ENCODE data around the gene RAB8A. TPM values are rescaled to one million over a fixed set of nuclear protein-coding genes. Genes with fewer than 3 reads are reported as not detected.
"Not testable (repeated sequence)": the region's sequence is repeated elsewhere in the genome, so short reads cannot be mapped to it uniquely, and the experiment has no call there.

Gene RAB8A
- total RNA-seq, 1 donor from 2014 or later, result 66.4 TPM

GRCh38 chr19:16113727-16114126, 2.0 kb downstream of the RAB8A start:
- DNase-seq, result no peak

GRCh38 chr19:16115301-16116039, 3.8 kb downstream of the RAB8A start:
- DNase-seq, result no peak

GRCh38 chr19:16116067-16116466, 4.4 kb downstream of the RAB8A start:
- DNase-seq, result no peak

GRCh38 chr19:16117594-16118033, 5.9 kb downstream of the RAB8A start:
- peak; percentile 10 for DNase-seq

GRCh38 chr19:16118489-16119033, 6.9 kb downstream of the RAB8A start:
- DNase-seq, result no peak

DNA sequence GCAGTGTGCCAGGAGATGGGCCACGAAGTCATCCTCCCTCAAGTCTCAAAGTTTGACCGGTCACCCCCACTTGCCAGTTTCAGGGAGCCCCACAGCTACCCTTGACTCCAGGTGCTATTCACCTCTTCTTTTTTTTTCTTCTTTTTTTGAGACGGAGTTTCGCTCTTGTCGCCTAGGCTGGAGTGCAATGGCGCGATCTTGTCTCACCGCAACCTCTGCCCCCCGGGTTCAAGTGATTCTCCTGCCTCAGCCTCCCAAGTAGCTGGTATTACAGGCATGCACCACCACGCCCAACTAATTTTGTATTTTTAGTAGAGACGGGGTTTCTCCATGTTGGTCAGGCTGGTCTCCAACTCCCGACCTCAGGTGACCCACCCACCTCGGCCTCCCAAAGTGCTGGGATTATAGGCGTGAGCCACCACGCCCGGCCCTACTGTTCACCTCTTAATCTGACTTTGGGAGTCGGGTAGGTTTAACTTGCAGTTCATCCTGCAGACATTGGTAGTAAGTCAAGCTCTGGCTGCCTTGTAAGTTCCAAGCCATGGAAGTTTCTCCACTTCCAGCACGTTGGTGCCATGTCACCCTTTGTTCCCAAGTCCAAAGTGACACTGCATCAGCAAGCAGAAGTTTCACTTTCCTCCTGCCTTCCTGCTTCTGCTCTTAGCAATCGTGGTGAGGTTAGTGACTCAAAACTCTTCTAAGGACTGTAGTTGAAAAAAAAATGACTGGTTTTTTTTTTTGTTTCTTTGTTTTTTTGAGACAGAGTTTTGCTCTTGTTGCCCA, 7.6 kb downstream of the RAB8A start:
- DNase-seq, result not testable (repeated sequence)

GRCh38 chr19:16121141-16121540, 9.5 kb downstream of the RAB8A start:
- no peak for DNase-seq

DNA sequence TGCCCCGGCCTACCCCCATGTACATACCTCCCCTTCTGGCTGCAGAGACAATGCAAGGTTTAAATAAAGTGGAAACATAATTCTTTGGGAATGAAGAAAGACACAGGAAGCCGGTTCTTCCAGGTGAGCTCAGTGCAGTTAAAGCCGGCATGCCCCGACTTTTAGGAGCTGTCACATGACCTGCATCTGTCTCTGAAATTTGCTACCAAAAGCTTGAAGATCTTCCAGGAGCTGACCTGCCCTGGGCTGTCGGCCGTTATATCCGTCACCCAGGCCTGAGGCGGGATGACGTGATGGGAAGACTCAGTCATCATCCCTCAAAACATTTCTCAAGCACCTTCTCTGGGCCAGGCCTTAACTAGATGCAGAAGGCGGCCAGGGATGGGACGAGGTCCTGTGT, 10.3 kb downstream of the RAB8A start:
- no peak for DNase-seq

DNA sequence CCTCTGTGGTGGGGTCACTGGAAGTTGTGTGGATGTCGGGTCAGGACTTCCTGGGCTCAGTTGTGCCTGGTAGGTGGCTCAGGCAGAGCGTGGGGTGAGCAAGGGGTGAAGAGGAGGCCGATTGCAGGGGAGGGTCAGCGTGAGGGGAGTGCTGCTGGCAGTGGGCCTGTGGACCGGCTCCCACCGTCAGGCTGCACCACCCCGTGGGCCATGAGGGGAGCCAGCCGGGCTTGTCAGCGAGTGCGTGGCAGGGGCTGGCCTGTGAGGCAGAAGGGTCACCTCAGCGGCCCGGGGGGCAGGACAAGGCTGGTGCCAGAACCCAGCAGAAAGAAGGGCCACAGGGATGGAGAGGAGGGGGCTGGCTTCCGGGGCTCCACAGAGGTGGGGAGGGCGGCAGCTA, 13.3 kb downstream of the RAB8A start:
- DNase-seq, result no peak

GRCh38 chr19:16125737-16126495, 14.2 kb downstream of the RAB8A start:
- DNase-seq, result no peak

- no peak for DNase-seq
Observed at GRCh38 chr19:16127080-16127479, 15.4 kb downstream of the RAB8A start.

GRCh38 chr19:16127776-16128371, 16.2 kb downstream of the RAB8A start:
- no peak for DNase-seq

DNA sequence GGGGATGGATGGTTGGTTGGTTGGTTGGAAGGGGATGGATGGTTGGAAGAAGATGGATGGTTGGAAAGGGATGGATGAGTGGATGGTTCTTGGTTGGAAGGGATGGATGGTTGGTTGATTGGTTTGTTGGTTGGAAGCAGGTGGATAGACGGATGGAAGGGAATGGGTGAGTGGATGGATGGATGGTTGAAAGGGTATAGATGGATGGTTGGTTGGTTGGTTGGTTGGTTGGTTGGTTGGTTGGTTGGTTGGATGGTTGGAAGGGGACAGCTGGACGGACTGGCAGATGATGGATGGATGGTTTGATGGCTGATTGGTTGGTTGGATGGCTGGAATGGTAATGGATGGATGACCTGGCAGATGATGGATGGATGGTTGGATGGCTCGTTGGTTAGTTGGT, 20.0 kb downstream of the RAB8A start:
- DNase-seq, result no peak

DNA sequence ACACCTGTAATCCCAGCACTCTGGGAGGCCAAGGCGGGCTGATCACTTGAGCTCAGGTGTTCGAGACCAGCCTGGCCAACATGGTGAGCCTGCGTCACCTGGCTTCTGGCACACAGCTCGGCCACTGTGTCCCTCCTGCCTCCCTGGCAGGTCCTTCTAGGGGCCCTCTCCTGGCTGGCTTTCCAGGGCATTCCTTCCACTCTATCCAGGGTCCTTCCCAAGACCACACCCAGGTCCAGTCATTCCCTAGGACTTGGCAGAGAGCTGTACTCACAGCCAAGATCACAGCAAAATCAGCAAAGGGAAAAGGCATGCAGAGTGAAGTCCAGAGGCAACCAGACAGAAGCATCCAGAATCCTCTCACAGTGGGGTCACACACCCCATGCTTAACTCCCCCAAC, 22.1 kb downstream of the RAB8A start:
- no peak for DNase-seq

DNA sequence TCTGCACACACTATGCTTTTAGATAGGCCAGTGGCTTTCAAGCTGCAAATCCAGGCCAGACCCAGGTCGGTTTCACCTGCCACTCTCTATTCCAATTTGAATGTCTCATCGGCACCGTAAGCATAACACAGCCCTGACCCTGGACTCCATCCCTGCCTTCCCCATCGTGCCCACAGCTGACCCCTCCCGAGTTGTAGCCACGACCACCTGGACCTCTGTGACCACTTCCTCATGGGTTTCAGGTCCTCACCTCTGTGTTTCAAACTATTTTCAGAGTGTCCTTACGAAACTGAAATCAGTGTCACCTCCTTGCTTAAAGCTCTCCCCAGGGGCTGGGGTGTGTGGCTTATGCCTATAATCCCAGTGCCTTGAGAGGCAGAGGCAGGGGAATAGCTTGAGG, 22.8 kb downstream of the RAB8A start:
- DNase-seq, result no peak

DNA sequence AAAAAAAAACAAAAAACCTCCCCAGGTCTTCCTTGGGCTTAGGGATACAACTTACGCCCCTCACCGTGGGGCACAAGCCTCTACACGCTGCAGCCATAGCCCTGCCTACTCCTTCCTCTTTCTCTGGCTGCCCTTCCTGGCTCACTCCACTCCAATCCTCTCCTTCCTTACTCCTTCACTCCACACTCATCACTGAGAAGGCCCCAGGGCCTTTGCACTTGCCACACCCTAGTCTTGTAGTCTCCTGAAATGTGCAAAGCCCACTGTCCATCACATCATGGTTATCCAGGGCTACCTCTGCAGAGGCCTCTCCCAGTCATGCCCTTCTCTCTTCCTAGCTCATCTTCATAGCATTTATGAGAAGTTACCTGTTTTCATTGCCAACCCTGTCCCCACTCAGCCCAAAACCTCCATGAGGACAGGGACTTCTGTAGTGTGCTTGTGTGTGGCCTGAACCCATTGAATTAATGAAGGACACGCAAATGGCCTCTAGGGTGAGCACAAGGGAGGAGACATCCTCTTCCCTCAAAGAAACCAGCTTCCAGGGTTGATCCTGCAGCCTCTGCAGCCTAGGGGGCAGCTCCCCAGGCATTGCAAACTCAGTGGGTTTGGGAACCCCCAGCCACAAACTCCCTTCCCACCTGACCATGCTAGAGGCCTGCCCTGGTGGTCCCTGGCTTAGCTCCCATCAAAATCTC, 23.9 kb downstream of the RAB8A start:
- no peak for DNase-seq

- no peak for DNase-seq
Observed at GRCh38 chr19:16136185-16136999, 24.7 kb downstream of the RAB8A start.

- DNase-seq, result no peak
Observed at GRCh38 chr19:16139752-16140151, 28.1 kb downstream of the RAB8A start.

GRCh38 chr19:16141043-16141442, 29.4 kb downstream of the RAB8A start:
- DNase-seq, result no peak

DNA sequence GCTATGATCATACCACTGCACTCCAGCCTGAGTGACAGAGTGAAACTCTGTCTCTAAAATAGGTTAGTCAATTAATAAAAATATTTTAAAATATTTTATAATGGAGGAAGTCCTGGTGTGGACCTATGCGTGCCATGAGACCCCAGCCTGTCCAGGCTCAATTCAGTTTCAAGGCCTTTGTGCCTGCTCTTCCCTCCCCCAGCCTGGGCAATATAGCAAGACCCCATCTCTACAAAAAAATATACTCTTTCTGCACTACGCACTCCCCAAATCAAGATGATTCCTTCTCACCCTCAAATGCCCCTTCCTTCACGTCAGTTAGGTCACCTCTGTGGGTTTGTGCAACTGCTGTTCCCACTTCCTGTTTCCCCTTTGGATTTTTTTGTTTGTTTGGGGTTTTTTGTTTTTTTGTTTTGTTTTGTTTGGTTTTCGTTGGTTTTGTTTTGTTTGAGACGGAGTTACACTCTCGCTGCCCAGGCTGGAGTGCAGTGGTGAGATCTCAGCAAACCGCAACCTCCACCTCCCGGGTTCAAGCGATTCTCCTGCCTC, 30.4 kb downstream of the RAB8A start:
- no peak for DNase-seq
